Esophagus muscularis mucosa (tissue), 3 donors: Measurements from ENCODE around the gene ZNF365.

ENCODE experiments used
- EP300 ChIP-seq: sonication (generic); formaldehyde crosslinking; IDR thresholded peaks from one replicate; pipeline ENCODE4 v1.6.1; 2017; ENCODE audit warnings: antibody characterized with exemption
- TF ChIP-seq, protein P1 (sequence below), 3 experiments: fragments of 200-600 bp in 2 of 3; fragments of 450-650 bp in 1 of 3; sonication (generic) in 2 of 3; IDR thresholded peaks; one replicate each; pipeline ENCODE4 v1.5.1; 2017 to 2019; ENCODE audit warnings: antibody characterized with exemption in 3 of 3, mild to moderate bottlenecking in 2 of 3, moderate library complexity in 1 of 3

DNA sequence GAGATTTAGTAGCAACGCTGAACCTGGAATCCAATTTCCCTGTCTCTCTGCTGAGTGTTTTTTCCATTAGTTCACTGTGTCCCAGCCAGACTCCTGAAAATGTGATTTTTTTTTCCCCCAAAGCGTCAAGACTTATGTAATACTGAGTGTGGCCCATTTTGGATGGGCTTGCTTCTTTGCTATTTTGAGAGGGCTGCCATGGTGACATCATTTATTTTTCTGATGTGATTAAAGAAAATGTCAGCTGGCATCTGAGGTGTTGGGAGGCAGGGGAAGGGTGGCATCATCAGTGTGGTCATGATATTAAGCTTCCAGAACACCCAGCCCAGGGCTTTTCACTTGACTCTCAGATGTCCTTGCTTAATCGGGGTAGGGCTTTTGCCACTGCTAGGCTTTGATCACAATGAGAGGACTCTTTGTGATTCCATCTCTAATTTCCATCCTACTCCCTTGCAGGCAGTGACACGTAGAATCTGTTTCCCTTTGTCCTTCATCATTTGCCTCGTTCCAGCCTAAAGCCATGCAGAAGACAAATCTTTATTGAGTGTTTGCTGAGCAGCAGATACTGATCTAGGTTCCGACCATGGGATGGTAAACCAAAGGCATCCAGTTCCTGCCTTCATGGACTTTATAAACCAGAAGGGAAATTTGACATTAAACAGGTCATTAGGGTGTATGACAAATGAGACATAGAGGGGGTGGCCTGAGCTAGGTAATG lies 7.4 kb downstream of the ZNF365 start:
- TF ChIP-seq, protein P1, sequence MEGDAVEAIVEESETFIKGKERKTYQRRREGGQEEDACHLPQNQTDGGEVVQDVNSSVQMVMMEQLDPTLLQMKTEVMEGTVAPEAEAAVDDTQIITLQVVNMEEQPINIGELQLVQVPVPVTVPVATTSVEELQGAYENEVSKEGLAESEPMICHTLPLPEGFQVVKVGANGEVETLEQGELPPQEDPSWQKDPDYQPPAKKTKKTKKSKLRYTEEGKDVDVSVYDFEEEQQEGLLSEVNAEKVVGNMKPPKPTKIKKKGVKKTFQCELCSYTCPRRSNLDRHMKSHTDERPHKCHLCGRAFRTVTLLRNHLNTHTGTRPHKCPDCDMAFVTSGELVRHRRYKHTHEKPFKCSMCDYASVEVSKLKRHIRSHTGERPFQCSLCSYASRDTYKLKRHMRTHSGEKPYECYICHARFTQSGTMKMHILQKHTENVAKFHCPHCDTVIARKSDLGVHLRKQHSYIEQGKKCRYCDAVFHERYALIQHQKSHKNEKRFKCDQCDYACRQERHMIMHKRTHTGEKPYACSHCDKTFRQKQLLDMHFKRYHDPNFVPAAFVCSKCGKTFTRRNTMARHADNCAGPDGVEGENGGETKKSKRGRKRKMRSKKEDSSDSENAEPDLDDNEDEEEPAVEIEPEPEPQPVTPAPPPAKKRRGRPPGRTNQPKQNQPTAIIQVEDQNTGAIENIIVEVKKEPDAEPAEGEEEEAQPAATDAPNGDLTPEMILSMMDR (IDR thresholded peaks at IDR 0.05) = no peak
- no peak for TF ChIP-seq EP300
